HepG2 (cell line): Measurements from ENCODE around the gene USP30. TPM values are rescaled to one million over a fixed set of nuclear protein-coding genes. Genes with fewer than 3 reads are reported as not detected.
A peak's percentile ranks its signal among the peaks of the same experiment; 100 is the strongest.

Experiments used
- ATF3 ChIP-seq: sonication (generic); formaldehyde crosslinking; IDR thresholded peaks from 2 replicates; pipeline ENCODE4 v1.4.0; 2020; ENCODE audit warnings: missing genetic modification reagents
- CREM ChIP-seq, 2 experiments: sonication (generic) in 1 of 2; formaldehyde crosslinking in 1 of 2; IDR thresholded peaks; 2 replicates each; pipeline versions ENCODE4 v1.4.0 to v1.6.1; 2016 to 2020; ENCODE audit warnings: antibody characterized with exemption in 1 of 2, mild to moderate bottlenecking in 1 of 2, missing genetic modification reagents in 1 of 2
- DDIT3 ChIP-seq: sonication (generic); formaldehyde crosslinking; IDR thresholded peaks from 2 replicates; pipeline ENCODE4 v1.4.0; 2020; ENCODE audit warnings: mild to moderate bottlenecking, missing genetic modification reagents
- DMAP1 ChIP-seq: IDR thresholded peaks from 2 replicates; pipeline ENCODE4 v1.6.1; 2016
- ERF ChIP-seq: IDR thresholded peaks from 2 replicates; pipeline ENCODE4 v1.6.1; 2018; ENCODE audit warnings: missing biosample characterization, missing genetic modification reagents
- FOXC1 ChIP-seq: sonication (generic); formaldehyde crosslinking; IDR thresholded peaks from 2 replicates; pipeline ENCODE4 v1.8.0; 2022; ENCODE audit warnings: mild to moderate bottlenecking, missing genetic modification reagents, borderline replicate concordance
- MATR3 ChIP-seq: sonication (generic); formaldehyde crosslinking; IDR thresholded peaks from 2 replicates; pipeline ENCODE4 v1.4.0; 2020; ENCODE audit warnings: missing genetic modification reagents
- MBD4 ChIP-seq: IDR thresholded peaks from 2 replicates; pipeline ENCODE4 v1.6.1; 2012; ENCODE audit warnings: low read length, inconsistent platforms, borderline replicate concordance
- MTF2 ChIP-seq: sonication (generic); formaldehyde crosslinking; IDR thresholded peaks from 2 replicates; pipeline ENCODE4 v1.5.0; 2020; ENCODE audit warnings: missing genetic modification reagents, borderline replicate concordance
- NCOA2 ChIP-seq: sonication (generic); formaldehyde crosslinking; IDR thresholded peaks from 2 replicates; pipeline ENCODE4 v1.8.0; 2022; ENCODE audit warnings: inconsistent platforms
- NR1H2 ChIP-seq: sonication (generic); formaldehyde crosslinking; IDR thresholded peaks from 2 replicates; pipeline ENCODE4 v1.8.1; 2022; ENCODE audit warnings: low read depth, missing genetic modification reagents, borderline replicate concordance
- PBX3 ChIP-seq: sonication (generic); formaldehyde crosslinking; IDR thresholded peaks from 2 replicates; pipeline ENCODE4 v1.8.1; 2023; ENCODE audit warnings: missing genetic modification reagents, inconsistent platforms, borderline replicate concordance
- PHF21A ChIP-seq: sonication (generic); formaldehyde crosslinking; IDR thresholded peaks from 2 replicates; pipeline ENCODE4 v1.5.0; 2020; ENCODE audit warnings: mild to moderate bottlenecking, missing genetic modification reagents
- PITX1 ChIP-seq: sonication (generic); formaldehyde crosslinking; IDR thresholded peaks from 2 replicates; pipeline ENCODE4 v1.5.1; 2020; ENCODE audit warnings: mild to moderate bottlenecking, missing genetic modification reagents
- RFX1 ChIP-seq: fragments of 450-650 bp; IDR thresholded peaks from 2 replicates; pipeline ENCODE4 v1.6.1; 2017
- SALL1 ChIP-seq: sonication (generic); formaldehyde crosslinking; IDR thresholded peaks from 2 replicates; pipeline ENCODE4 v1.8.0; 2022; ENCODE audit warnings: mild to moderate bottlenecking, missing genetic modification reagents
- SMARCE1 ChIP-seq: fragments of 450-650 bp; IDR thresholded peaks from 2 replicates; pipeline ENCODE4 v1.6.1; 2017; ENCODE audit warnings: borderline replicate concordance
- TRIM24 ChIP-seq: sonication (generic); formaldehyde crosslinking; IDR thresholded peaks from 2 replicates; pipeline ENCODE4 v1.8.0; 2022; ENCODE audit warnings: mild to moderate bottlenecking, missing genetic modification reagents
- ZFP82 ChIP-seq: sonication (generic); formaldehyde crosslinking; IDR thresholded peaks from 2 replicates; pipeline ENCODE4 v1.5.1; 2020; ENCODE audit warnings: mild to moderate bottlenecking, missing genetic modification reagents, borderline replicate concordance
- ZNF160 ChIP-seq: sonication (generic); formaldehyde crosslinking; IDR thresholded peaks from 2 replicates; pipeline ENCODE4 v1.8.0; 2022; ENCODE audit warnings: mild to moderate bottlenecking, inconsistent platforms, missing genetic modification reagents
- ZNF292 ChIP-seq: sonication (generic); formaldehyde crosslinking; IDR thresholded peaks from 2 replicates; pipeline ENCODE4 v1.8.1; 2022; ENCODE audit warnings: mild to moderate bottlenecking, low read depth, missing genetic modification reagents, borderline replicate concordance
- ZNF451 ChIP-seq: sonication (generic); formaldehyde crosslinking; IDR thresholded peaks from 2 replicates; pipeline ENCODE4 v1.5.0; 2020; ENCODE audit warnings: mild to moderate bottlenecking, missing genetic modification reagents
- ZNF615 ChIP-seq: sonication (generic); formaldehyde crosslinking; IDR thresholded peaks from 2 replicates; pipeline ENCODE4 v1.5.0; 2020; ENCODE audit warnings: mild to moderate bottlenecking, missing genetic modification reagents, borderline replicate concordance
- ZNF644 ChIP-seq: IDR thresholded peaks from 2 replicates; pipeline ENCODE4 v1.6.1; 2016; ENCODE audit warnings: low read depth
- ZNF703 ChIP-seq: sonication (generic); formaldehyde crosslinking; IDR thresholded peaks from 2 replicates; pipeline ENCODE4 v1.5.1; 2020; ENCODE audit warnings: missing genetic modification reagents, mild to moderate bottlenecking, moderate library complexity, borderline replicate concordance
- polyA plus RNA-seq, 8 experiments: library from polyadenylated mRNA; depleted of rRNA in 3 of 8; stranded (reverse) in 7 of 8; unstranded in 1 of 8; fragments of >200 nt; fragmentation: Illumina TruSeq in 4 of 8; extraction: Trizol in 4 of 8; gene quantifications; 2 replicates each; pipeline versions ENCODE4 v1.2.1 to v1.2.3, GENCODE V29; 2011 to 2016; ENCODE audit warnings: low read depth in 4 of 8, missing spikeins in 1 of 8, mixed read lengths in 1 of 8; ENCODE audit not compliant: insufficient read depth in 1 of 8
- total RNA-seq, 5 experiments: library from RNA; depleted of rRNA; stranded (reverse); fragments of >200 nt; fragmentation: Illumina TruSeq; extraction: Trizol; gene quantifications; 2 replicates each; pipeline ENCODE4 v1.2.3, GENCODE V29; 2016; ENCODE audit warnings: low read depth in 1 of 5
- TF ChIP-seq, protein P1 (sequence below): sonication (generic); formaldehyde crosslinking; IDR thresholded peaks from 2 replicates; pipeline ENCODE4 v1.5.0; 2020; ENCODE audit warnings: mild to moderate bottlenecking, missing genetic modification reagents
- TF ChIP-seq, protein P2 (sequence below): sonication (generic); formaldehyde crosslinking; IDR thresholded peaks from 2 replicates; pipeline ENCODE4 v1.9.0; 2022; ENCODE audit warnings: low read depth, missing genetic modification reagents

USP30 gene
- total and polyA plus RNA-seq, 2 of the 13 experiments (the other 11 are each of a cell fraction or from before 2014, with no cell fraction given): 11.2 to 20.8 TPM

DNA sequence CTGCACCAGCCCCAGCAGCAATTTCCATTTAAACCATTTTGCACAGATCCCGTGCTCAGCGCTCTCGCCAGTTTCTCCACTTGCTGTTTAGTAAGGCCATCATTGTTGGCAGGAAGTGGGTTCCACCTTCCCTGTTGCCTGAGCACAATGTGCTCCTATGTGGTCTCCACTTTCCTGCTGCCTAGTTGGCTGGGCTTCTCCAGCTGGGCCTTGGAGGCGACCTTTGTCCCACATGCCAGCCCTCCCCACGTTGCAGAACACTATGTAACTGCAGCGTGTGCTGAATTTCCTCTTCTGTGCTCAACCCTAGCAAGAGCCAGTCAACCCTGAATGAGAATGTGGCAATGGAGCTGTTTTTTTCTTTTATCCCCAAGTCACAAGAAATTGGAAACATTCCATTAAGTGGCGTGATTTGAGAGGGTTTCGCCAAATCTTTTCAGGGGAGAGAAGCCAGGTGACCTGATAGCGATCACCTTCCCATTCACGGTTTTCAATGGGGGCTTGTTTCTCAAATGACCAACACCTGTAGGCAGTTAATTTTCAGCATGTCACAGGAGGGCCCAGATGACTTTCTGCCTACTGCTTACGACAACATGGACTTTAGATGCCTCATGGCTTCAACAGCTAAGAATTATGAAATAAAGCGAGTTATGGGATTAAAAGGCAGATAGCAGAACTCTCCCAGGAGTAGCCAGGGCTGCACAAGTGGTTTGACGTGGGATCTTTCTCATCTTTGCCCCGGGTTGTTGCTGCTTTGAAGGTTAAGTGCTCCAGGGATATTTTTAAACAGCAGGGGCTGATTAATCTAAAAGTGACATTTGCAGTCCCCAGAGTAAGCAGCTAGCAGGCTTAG, 63.6 kb downstream of the USP30 start, which contains the start of gene ACACB (continued):
- no peak for TF ChIP-seq SMARCE1
- peak; percentile 99 for TF ChIP-seq ZNF644 (CRISPR knock-in tag)
- TF ChIP-seq ZFP82: no peak
- no peak for TF ChIP-seq MATR3 (CRISPR knock-in tag)
- peak; percentile 85; the same call in 1 of the 2 replicates for TF ChIP-seq MBD4
- no peak for TF ChIP-seq NR1H2 (CRISPR knock-in tag)
- TF ChIP-seq ERF: peak; percentile 80
- TF ChIP-seq, protein P1, sequence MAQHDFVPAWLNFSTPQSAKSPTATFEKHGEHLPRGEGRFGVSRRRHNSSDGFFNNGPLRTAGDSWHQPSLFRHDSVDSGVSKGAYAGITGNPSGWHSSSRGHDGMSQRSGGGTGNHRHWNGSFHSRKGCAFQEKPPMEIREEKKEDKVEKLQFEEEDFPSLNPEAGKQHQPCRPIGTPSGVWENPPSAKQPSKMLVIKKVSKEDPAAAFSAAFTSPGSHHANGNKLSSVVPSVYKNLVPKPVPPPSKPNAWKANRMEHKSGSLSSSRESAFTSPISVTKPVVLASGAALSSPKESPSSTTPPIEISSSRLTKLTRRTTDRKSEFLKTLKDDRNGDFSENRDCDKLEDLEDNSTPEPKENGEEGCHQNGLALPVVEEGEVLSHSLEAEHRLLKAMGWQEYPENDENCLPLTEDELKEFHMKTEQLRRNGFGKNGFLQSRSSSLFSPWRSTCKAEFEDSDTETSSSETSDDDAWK (CRISPR knock-in tag): no peak
- no peak for TF ChIP-seq ZNF160 (CRISPR knock-in tag)
- TF ChIP-seq TRIM24 (CRISPR knock-in tag): no peak
- TF ChIP-seq DDIT3: 0 out of 2 replicates have a peak, but pooled peaks have one; percentile 66
- no peak for TF ChIP-seq PBX3 (CRISPR knock-in tag)
- no peak for TF ChIP-seq RFX1
- TF ChIP-seq, protein P2, sequence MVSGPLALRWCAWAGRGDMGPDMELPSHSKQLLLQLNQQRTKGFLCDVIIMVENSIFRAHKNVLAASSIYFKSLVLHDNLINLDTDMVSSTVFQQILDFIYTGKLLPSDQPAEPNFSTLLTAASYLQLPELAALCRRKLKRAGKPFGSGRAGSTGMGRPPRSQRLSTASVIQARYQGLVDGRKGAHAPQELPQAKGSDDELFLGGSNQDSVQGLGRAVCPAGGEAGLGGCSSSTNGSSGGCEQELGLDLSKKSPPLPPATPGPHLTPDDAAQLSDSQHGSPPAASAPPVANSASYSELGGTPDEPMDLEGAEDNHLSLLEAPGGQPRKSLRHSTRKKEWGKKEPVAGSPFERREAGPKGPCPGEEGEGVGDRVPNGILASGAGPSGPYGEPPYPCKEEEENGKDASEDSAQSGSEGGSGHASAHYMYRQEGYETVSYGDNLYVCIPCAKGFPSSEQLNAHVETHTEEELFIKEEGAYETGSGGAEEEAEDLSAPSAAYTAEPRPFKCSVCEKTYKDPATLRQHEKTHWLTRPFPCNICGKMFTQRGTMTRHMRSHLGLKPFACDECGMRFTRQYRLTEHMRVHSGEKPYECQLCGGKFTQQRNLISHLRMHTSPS (CRISPR knock-in tag): peak; percentile 74; the same call in 1 of the 2 replicates
- TF ChIP-seq ZNF703 (CRISPR knock-in tag): no peak
- peak; percentile 98 for TF ChIP-seq DMAP1 (CRISPR knock-in tag)
- no peak for TF ChIP-seq MTF2
- peak; percentile 95 for TF ChIP-seq SALL1
- TF ChIP-seq ZNF292 (CRISPR knock-in tag): peak; percentile 85; the same call in 1 of the 2 replicates
- no peak for TF ChIP-seq ZNF615 (CRISPR knock-in tag)
- TF ChIP-seq ZNF451: no peak
- no peak for TF ChIP-seq ATF3 (CRISPR knock-in tag)
- TF ChIP-seq FOXC1: no peak
- TF ChIP-seq PITX1 (CRISPR knock-in tag): peak; percentile 73
- TF ChIP-seq NCOA2 (CRISPR knock-in tag): peak; percentile 73
- peak; percentile 75; the same call in 1 of the 2 replicates for TF ChIP-seq PHF21A (CRISPR knock-in tag)
- TF ChIP-seq CREM (IDR thresholded peaks at IDR 0.05): peak; percentile 53; the same call in 1 of the 2 replicates
- no peak for TF ChIP-seq CREM (CRISPR knock-in tag; IDR thresholded peaks at IDR 0.05)
